Spleen (tissue), 11 donors: ENCODE data around the gene CHMP1B. TPM values are rescaled to one million over a fixed set of nuclear protein-coding genes. Genes with fewer than 3 reads are reported as not detected.

Experiments
- DNase-seq: peaks from one replicate; pipeline ENCODE4 v3.0.0-alpha.2; 2020
- H3K27ac ChIP-seq, 8 donors: fragments of 200-600 bp; sonication (generic) in 7 of 8; 1 replicate in 4 of 8; 2 replicates in 4 of 8; pipeline versions ENCODE4 v1.5.0 to v1.8.0; 2016 to 2021; ENCODE audit warnings: inconsistent platforms in 4 of 8, mild to moderate bottlenecking in 4 of 8, moderate library complexity in 1 of 8
- H3K27me3 ChIP-seq, 7 donors: fragments of 200-600 bp; sonication (generic) in 6 of 7; replicated peaks in 1 of 7; 1 replicate in 4 of 7; 2 replicates in 3 of 7; pipeline versions ENCODE4 v1.5.0 to v1.8.0; 2016 to 2021; ENCODE audit warnings: inconsistent platforms in 3 of 7, mild to moderate bottlenecking in 1 of 7
- H3K36me3 ChIP-seq, 6 donors: fragments of 200-600 bp; sonication (generic) in 5 of 6; 1 replicate in 4 of 6; 2 replicates in 2 of 6; pipeline versions ENCODE4 v1.5.0 to v1.8.0; 2016 to 2021; ENCODE audit warnings: inconsistent platforms in 2 of 6
- H3K4me1 ChIP-seq, 6 donors: fragments of 200-600 bp; sonication (generic) in 5 of 6; 1 replicate in 3 of 6; 2 replicates in 3 of 6; pipeline versions ENCODE4 v1.5.0 to v1.8.0; 2016 to 2021; ENCODE audit warnings: inconsistent platforms in 3 of 6
- H3K4me3 ChIP-seq, 8 donors: fragments of 200-600 bp; sonication (generic) in 7 of 8; 1 replicate in 4 of 8; 2 replicates in 4 of 8; pipeline versions ENCODE4 v1.5.0 to v1.8.0; 2016 to 2021; ENCODE audit warnings: inconsistent platforms in 4 of 8, mild to moderate bottlenecking in 4 of 8, moderate library complexity in 2 of 8
- H3K9me3 ChIP-seq, 8 donors: fragments of 200-600 bp; sonication (generic) in 7 of 8; 1 replicate in 4 of 8; 2 replicates in 4 of 8; pipeline versions ENCODE4 v1.5.0 to v1.8.0; 2016 to 2021; ENCODE audit warnings: inconsistent platforms in 4 of 8
- CTCF ChIP-seq, 11 experiments: fragments of 200-600 bp in 7 of 11; fragments of 450-650 bp in 4 of 11; sonication (generic) in 4 of 11; IDR thresholded peaks in 8 of 11; conservative IDR thresholded peaks in 3 of 11; 1 replicate in 7 of 11; 2 replicates in 4 of 11; pipeline versions ENCODE4 v1.4.0 to v1.8.0; 2016 to 2021; ENCODE audit warnings: antibody characterized with exemption in 11 of 11, inconsistent platforms in 4 of 11, mild to moderate bottlenecking in 1 of 11
- POLR2A ChIP-seq, 3 donors: fragments of 450-650 bp; IDR thresholded peaks; one replicate each; pipeline ENCODE4 v1.5.1; 2017; ENCODE audit warnings: antibody characterized with exemption in 3 of 3, mild to moderate bottlenecking in 1 of 3
- POLR2AphosphoS5 ChIP-seq, 3 donors: sonication (generic); formaldehyde crosslinking; IDR thresholded peaks; one replicate each; pipeline ENCODE4 v1.5.1; 2017; ENCODE audit warnings: antibody characterized with exemption in 3 of 3
- WGBS, 5 donors: extraction: QIAGEN DNeasy Blood & Tissue Kit in 3 of 5; methylation state at CpG; one replicate each; pipeline versions ENCODE4 v1.1.5 to v1.1.7; 2013 to 2018; 5-methylcytosine and 5-hydroxymethylcytosine counted together
- intact Hi-C: fragments of 100-400 bp; cut with DNase I; formaldehyde crosslinking; loops from one replicate; pipeline ENCODE4 v1.15.0; 2023; ENCODE audit warnings: low total_unique reads
- polyA plus RNA-seq, 3 donors: library from polyadenylated mRNA; stranded (reverse); fragments of 200-250 nt; gene quantifications; one replicate each; pipeline ENCODE4 v1.2.1, GENCODE V29; 2013
- total RNA-seq, 7 donors: library from RNA; depleted of rRNA in 3 of 7; stranded (reverse); fragments of >200 nt in 3 of 7; fragmentation: NEBNext Ultra II Directional in 4 of 7; extraction: Animal tissue kit (Norgen Biotek cat#: 25700) in 4 of 7; gene quantifications; one replicate each; pipeline versions ENCODE4 v1.1.0 to v1.2.1, GENCODE V29; 2016 to 2021
- donor health status: healthy with polysubstance abuse.
- donor health status: DM: no; HTN: no; CAD: no; lungs with moderate emphysema.
- donor health status: DM: no; HTN: no; CAD: no.
- donor health status: Bipolar disorder and iron deficiency.
- donor health status: healthy.
- donor health status: DM: no; HTN: no; CAD: no.
- donor health status: DM: yes; HTN: yes; CAD: no.

The CHMP1B gene
- total and polyA plus RNA-seq, 10 donors = 33.1 to 58.0 (median 38.7) TPM

DNA sequence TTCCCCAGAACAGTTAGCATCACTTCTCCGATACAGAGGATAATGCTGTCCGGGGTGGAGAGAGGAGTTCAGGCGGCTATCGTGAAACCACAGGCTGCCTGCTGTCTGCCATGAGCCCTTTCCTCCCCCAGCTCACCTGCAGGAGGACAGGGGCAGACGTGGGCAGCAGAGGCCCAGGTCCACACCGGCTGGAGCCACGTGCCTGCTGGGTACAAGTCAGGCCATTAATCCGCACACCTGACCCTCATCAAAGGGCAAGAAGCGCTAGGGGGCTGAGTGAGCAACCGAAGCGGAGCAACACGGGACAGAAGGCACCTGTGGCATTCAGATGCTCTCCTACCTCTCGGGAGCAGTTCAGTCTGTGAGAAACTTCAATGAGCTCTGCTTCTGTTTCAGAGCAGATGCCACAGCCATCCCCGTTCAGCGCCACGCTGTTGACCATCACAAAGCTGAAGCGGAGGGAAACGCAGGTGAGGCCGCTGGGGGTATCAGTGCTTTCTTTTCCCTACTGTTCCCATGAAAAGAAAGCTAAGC lies 35.4 kb downstream of the CHMP1B start:
- peaks cover 0 to 90% (median 63%) of the 10 kb centered on the region in 6 donors for H3K36me3 ChIP-seq
- DNase-seq = no peak

GRCh38 chr18:11887328-11888128 lies 36.3 kb downstream of the CHMP1B start:
- TF ChIP-seq POLR2A (IDR thresholded peaks at IDR 0.05) (no peak), CTCF (IDR thresholded peaks at IDR 0.05 in 8 of 11, conservative IDR thresholded peaks at IDR 0.05 in 3 of 11) (no peak), POLR2AphosphoS5 (IDR thresholded peaks at IDR 0.05) (no peak)
- 87 to 93% (median 89%) methylated on average over 8 of the region's 8 CpGs for WGBS, 5 donors
- H3K27ac ChIP-seq = no peak overlapping the region
- H3K4me1 ChIP-seq = peaks cover 0 to 43% (median 19%) of the 10 kb centered on the region in 6 donors
- peaks cover 0 to 90% (median 60%) of the 10 kb centered on the region in 6 donors for H3K36me3 ChIP-seq
- DNase-seq = no peak
- no peaks in the 10 kb centered on the region for H3K9me3 ChIP-seq
- intact Hi-C loops = no loop called here
- H3K4me3 ChIP-seq = no peak overlapping the region
- H3K27me3 ChIP-seq = no peaks in the 10 kb centered on the region

More for the DNA sequence above, 35.4 kb downstream of the CHMP1B start:
- intact Hi-C loops = no loop called here
- Histone ChIP-seq H3K4me1 (peaks cover 0 to 43% (median 20%) of the 10 kb centered on the region in 6 donors), H3K4me3 (no peak overlapping the region), H3K9me3 (no peaks in the 10 kb centered on the region), H3K27ac (no peak overlapping the region), H3K27me3 (no peaks in the 10 kb centered on the region)
- WGBS, 5 donors = 91 to 94% (median 93%) methylated on average over 15 to 19 of the region's 19 CpGs
- TF ChIP-seq POLR2AphosphoS5 (IDR thresholded peaks at IDR 0.05) (no peak), CTCF (IDR thresholded peaks at IDR 0.05 in 8 of 11, conservative IDR thresholded peaks at IDR 0.05 in 3 of 11) (no peak), POLR2A (IDR thresholded peaks at IDR 0.05) (no peak)

DNA sequence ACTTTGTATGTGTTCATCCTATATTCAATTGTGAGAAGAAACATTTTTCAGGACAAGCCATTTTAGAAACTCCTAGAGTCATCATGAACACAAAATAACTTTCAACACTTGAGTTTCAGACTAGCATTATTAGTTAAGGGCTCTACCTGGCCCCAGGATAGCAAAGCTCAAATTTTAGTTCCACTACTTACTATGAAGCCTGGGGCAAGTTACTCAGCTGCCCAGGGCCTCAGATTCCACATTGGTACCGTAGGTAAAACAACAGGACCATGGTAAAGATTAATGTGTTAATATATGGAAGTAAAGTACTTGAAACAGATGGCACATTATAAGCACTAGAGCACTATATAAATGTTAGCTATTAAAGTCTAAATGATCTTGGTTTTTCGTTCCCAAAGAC lies 37.5 kb downstream of the CHMP1B start:
- peaks cover 0 to 100% (median 65%) of the 10 kb centered on the region in 6 donors for H3K36me3 ChIP-seq
- no peak for DNase-seq
- intact Hi-C loops = no loop called here

More for the DNA sequence above, 37.5 kb downstream of the CHMP1B start:
- Histone ChIP-seq H3K27me3 (no peaks in the 10 kb centered on the region), H3K9me3 (no peaks in the 10 kb centered on the region), H3K27ac (no peak overlapping the region), H3K4me1 (peaks cover 0 to 43% (median 15%) of the 10 kb centered on the region in 6 donors), H3K4me3 (no peak overlapping the region)
- no peak for TF ChIP-seq POLR2AphosphoS5 (IDR thresholded peaks at IDR 0.05)
- no peak for TF ChIP-seq POLR2A (IDR thresholded peaks at IDR 0.05)
- no peak for TF ChIP-seq CTCF (IDR thresholded peaks at IDR 0.05 in 8 of 11, conservative IDR thresholded peaks at IDR 0.05 in 3 of 11)
- WGBS, 5 donors = 91 to 100% (median 97%) methylated on average over 2 of the region's 2 CpGs
